GM12878 (cell line): ENCODE results near the gene GARRE1. TPM values are rescaled to one million over a fixed set of nuclear protein-coding genes. Genes with fewer than 3 reads are reported as not detected.

Experiments
- ATAC-seq: fragments of 200-7000 bp; cut with Tn5 transposase; 3 replicates; pipeline ENCODE4 v1.9.1; 2020; ENCODE audit warnings: mild to moderate bottlenecking, moderate library complexity
- BruUV-seq: library from RNA; stranded (reverse); fragments of 400-500 nt; replicated peaks from 2 replicates; lab custom pipeline; 2021; lab: Mats Ljungman, UMichigan
- CTCF ChIA-PET: fragments of 300-600 bp; sonication (Branson Sonifier 250); formaldehyde crosslinking; extraction: SDS; loops from one replicate; lab custom pipeline; 2021; ENCODE audit warnings: inconsistent platforms; lab: Yijun Ruan, JAX
- POLR2A ChIA-PET: fragments of 350-600 bp; formaldehyde crosslinking; extraction: SDS; loops from one replicate; lab custom pipeline; 2021; ENCODE audit warnings: inconsistent platforms; lab: Charles Lee
- RAD21 ChIA-PET: fragments of 300-600 bp; sonication (Branson Sonifier 250); formaldehyde crosslinking; loops from one replicate; lab custom pipeline; 2023; ENCODE audit warnings: antibody characterized with exemption; ENCODE audit not compliant: unreplicated experiment; lab: Charles Lee
- SMC1A ChIA-PET: fragments of 300-600 bp; sonication (Branson Sonifier 250); formaldehyde crosslinking; loops from one replicate; lab custom pipeline; 2023; ENCODE audit not compliant: unreplicated experiment, uncharacterized antibody; lab: Charles Lee
- DNase-seq: peaks from one replicate; pipeline ENCODE4 v3.0.0-alpha.2; 2011; ENCODE audit warnings: low read depth, low spot score
- FAIRE-seq: peaks from 3 replicates; lab custom pipeline; 2011; peaks lifted over from hg19 to GRCh38; lab: Jason Lieb, UNC
- H2AFZ ChIP-seq: 2 replicates; pipeline ENCODE4 v1.6.0; 2011; ENCODE audit warnings: low read depth, low read length, control low read depth; ENCODE audit not compliant: control insufficient read depth
- H3K27ac ChIP-seq: 2 replicates; pipeline ENCODE4 v1.5.1; 2011; ENCODE audit warnings: control low read depth; ENCODE audit not compliant: control insufficient read depth, insufficient read depth
- H3K27me3 ChIP-seq, 2 experiments: replicated peaks in 1 of 2; 2 replicates each; pipeline versions ENCODE4 v1.6.0 to v1.6.1; 2011; ENCODE audit warnings: low read length in 1 of 2; ENCODE audit not compliant: control insufficient read depth in 2 of 2, insufficient read depth in 2 of 2
- H3K36me3 ChIP-seq, 2 experiments: 2 replicates each; pipeline ENCODE4 v1.5.1; 2011; ENCODE audit warnings: low read length in 1 of 2; ENCODE audit not compliant: control insufficient read depth in 2 of 2, insufficient read depth in 2 of 2
- H3K4me1 ChIP-seq: 2 replicates; pipeline ENCODE4 v1.6.1; 2011; ENCODE audit warnings: mild to moderate bottlenecking, low read length, moderate library complexity, mixed read lengths; ENCODE audit not compliant: control insufficient read depth, insufficient read depth
- H3K4me2 ChIP-seq: 2 replicates; pipeline ENCODE4 v1.6.0; 2011; ENCODE audit warnings: control low read depth; ENCODE audit not compliant: control insufficient read depth, insufficient read depth
- H3K4me3 ChIP-seq: fragments of 200-600 bp; sonication (generic); 2 replicates; pipeline ENCODE4 v1.5.1; 2016
- H3K79me2 ChIP-seq: 2 replicates; pipeline ENCODE4 v1.6.0; 2011; ENCODE audit warnings: low read length; ENCODE audit not compliant: control insufficient read depth, insufficient read depth
- H3K9ac ChIP-seq: 2 replicates; pipeline ENCODE4 v1.8.0; 2011; ENCODE audit warnings: low read length, control low read depth, mixed read lengths; ENCODE audit not compliant: control insufficient read depth, insufficient read depth
- H3K9me3 ChIP-seq: replicated peaks from 3 replicates; pipeline ENCODE4 v1.5.1; 2011; ENCODE audit warnings: mild to moderate bottlenecking, low read length; ENCODE audit not compliant: control insufficient read depth, insufficient read depth
- H4K20me1 ChIP-seq: 2 replicates; pipeline ENCODE4 v1.6.0; 2011; ENCODE audit not compliant: control insufficient read depth, insufficient read depth
- BRCA1 ChIP-seq: IDR thresholded peaks from 2 replicates; pipeline ENCODE4 v1.6.1; 2011; ENCODE audit warnings: low read depth, low read length, improper control_type of control experiment
- EZH2 ChIP-seq: IDR thresholded peaks from 2 replicates; pipeline ENCODE4 v1.6.1; 2012; ENCODE audit warnings: low read depth, mild to moderate bottlenecking, control low read depth, inconsistent platforms, low read length, borderline replicate concordance; ENCODE audit not compliant: control insufficient read depth
- GABPA ChIP-seq: IDR thresholded peaks from 2 replicates; pipeline ENCODE4 v1.6.1; 2014; ENCODE audit warnings: antibody characterized with exemption, low read depth, mild to moderate bottlenecking, inconsistent platforms
- GATAD2B ChIP-seq: fragments of 450-650 bp; conservative IDR thresholded peaks from 2 replicates; pipeline ENCODE4 v1.6.1; 2017; ENCODE audit warnings: low read depth, mild to moderate bottlenecking, moderate library complexity
- JUNB ChIP-seq: IDR thresholded peaks from 2 replicates; pipeline ENCODE4 v1.6.1; 2016; ENCODE audit warnings: antibody characterized with exemption, mild to moderate bottlenecking
- PAX5 ChIP-seq: IDR thresholded peaks from 2 replicates; pipeline ENCODE4 v1.6.1; 2011; ENCODE audit warnings: low read depth, low read length, borderline replicate concordance
- RBBP5 ChIP-seq: fragments of 200-600 bp; sonication (generic); conservative IDR thresholded peaks from 2 replicates; pipeline ENCODE4 v1.6.1; 2016
- SPI1 ChIP-seq: IDR thresholded peaks from 2 replicates; pipeline ENCODE4 v1.6.1; 2011; ENCODE audit warnings: low read depth, mild to moderate bottlenecking, low read length, moderate library complexity, borderline replicate concordance; ENCODE audit not compliant: insufficient read depth
- ZNF384 ChIP-seq: IDR thresholded peaks from 2 replicates; pipeline ENCODE4 v1.6.1; 2012; ENCODE audit warnings: low read depth, mild to moderate bottlenecking, low read length, improper control_type of control experiment, borderline replicate concordance
- WGBS: methylation state at CpG from one replicate; pipeline ENCODE4 v1.1.6; 2016; ENCODE audit warnings: low lambda C conversion rate; ENCODE audit not compliant: insufficient replicate concordance, insufficient coverage; ENCODE audit errors: missing lambda C conversion rate; 5-methylcytosine and 5-hydroxymethylcytosine counted together
- in situ Hi-C: fragments of 300-500 bp; cut with MboI; formaldehyde crosslinking; loops from 9 replicates; pipeline ENCODE4 v1.14.3; 2018; ENCODE audit warnings: mixed read lengths
- intact Hi-C: fragments of 100-400 bp; cut with micrococcal nuclease; formaldehyde crosslinking; loops from one replicate; pipeline ENCODE4 v1.14.2; 2022; ENCODE audit not compliant: unreplicated experiment
- polyA plus RNA-seq, 11 experiments: library from polyadenylated mRNA; depleted of rRNA in 4 of 11; unstranded in 6 of 11; stranded (reverse) in 5 of 11; fragments of >200 nt; fragmentation: Nextera tagmentation in 4 of 11; fragmentation: Illumina TruSeq in 1 of 11; extraction: Ambion mirVana in 4 of 11; extraction: Trizol in 1 of 11; gene quantifications; 1 replicate in 1 of 11; 2 replicates in 10 of 11; pipeline versions ENCODE4 v1.2.1 to v1.2.3, GENCODE V29; 2011 to 2016; ENCODE audit warnings: inconsistent platforms in 2 of 11, missing spikeins in 2 of 11, low read depth in 1 of 11
- total RNA-seq, 4 experiments: library from RNA; depleted of rRNA in 3 of 4; stranded (reverse); fragments of >200 nt in 3 of 4; fragmentation: Illumina TruSeq in 1 of 4; extraction: Trizol in 1 of 4; gene quantifications; 2 replicates each; pipeline versions ENCODE4 v1.2.1 to v1.2.3, GENCODE V29; 2013 to 2021
- TF ChIP-seq, protein P1 (sequence below): fragments of 450-650 bp; IDR thresholded peaks from 2 replicates; pipeline ENCODE4 v1.6.1; 2014; ENCODE audit warnings: mild to moderate bottlenecking
- TF ChIP-seq, protein P2 (sequence below): fragments of 450-650 bp; IDR thresholded peaks from 2 replicates; pipeline ENCODE4 v1.6.1; 2016; ENCODE audit warnings: mild to moderate bottlenecking
- TF ChIP-seq, protein P3 (sequence below): IDR thresholded peaks from 2 replicates; pipeline ENCODE4 v1.6.1; 2011; ENCODE audit warnings: borderline replicate concordance, low read depth, mild to moderate bottlenecking, moderate library complexity, low read length; ENCODE audit not compliant: insufficient read depth, poor library complexity, severe bottlenecking

GARRE1 gene
- total and polyA plus RNA-seq, 10 of the 15 experiments (the other 5 are each of a cell fraction or from before 2014, with no cell fraction given) = 1.1 to 9.4 (median 5.1) TPM

DNA sequence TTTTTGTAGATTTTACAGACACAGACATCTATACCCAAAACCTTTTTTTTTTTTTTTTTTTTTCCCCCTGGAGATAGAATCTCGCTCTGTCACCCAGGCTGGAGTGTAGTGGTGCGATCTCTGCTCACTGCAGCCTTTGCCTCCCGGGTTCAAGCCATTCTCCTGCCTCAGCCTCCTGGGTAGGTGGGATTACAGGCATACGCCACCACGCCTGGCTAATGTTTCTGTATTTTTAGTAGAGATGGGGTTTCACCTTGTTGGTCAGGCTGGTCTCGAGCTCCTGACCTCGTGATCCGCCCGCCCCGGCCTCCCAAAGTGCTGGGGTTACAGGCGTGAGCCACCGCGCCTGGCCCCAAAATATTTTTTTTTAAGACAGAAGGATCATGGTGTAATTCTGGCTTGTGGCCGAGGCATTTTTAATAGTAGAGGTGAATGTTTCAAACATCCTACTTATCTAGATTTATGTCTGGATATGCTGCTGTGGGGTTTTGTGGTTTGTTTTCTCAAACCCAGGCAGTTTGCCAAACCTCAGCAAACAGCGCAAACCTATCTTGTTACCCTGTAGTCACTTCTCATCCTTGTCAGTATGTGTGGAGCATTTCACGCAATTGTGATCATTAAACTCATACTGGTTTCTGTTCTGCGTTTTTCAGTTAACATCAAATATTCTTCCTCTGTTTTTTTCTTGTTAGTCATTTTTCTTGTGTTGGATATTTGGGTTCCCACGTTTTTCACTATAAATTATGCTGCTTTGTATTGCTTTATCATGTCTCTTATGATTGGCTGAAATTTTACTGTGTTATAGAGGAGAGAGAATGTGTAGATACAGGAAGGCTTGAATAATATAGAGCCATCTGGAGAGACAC, 36.2 kb upstream of the GARRE1 start (continued):
- TF ChIP-seq, protein P1, sequence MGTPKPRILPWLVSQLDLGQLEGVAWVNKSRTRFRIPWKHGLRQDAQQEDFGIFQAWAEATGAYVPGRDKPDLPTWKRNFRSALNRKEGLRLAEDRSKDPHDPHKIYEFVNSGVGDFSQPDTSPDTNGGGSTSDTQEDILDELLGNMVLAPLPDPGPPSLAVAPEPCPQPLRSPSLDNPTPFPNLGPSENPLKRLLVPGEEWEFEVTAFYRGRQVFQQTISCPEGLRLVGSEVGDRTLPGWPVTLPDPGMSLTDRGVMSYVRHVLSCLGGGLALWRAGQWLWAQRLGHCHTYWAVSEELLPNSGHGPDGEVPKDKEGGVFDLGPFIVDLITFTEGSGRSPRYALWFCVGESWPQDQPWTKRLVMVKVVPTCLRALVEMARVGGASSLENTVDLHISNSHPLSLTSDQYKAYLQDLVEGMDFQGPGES = no peak
- no peak for TF ChIP-seq EZH2
- no peak for TF ChIP-seq RBBP5
- TF ChIP-seq SPI1 = peak; percentile 62; the same call in 1 of the 2 replicates
- 0 out of 2 replicates have a peak, but pooled peaks have one; percentile 29 for TF ChIP-seq PAX5

DNA sequence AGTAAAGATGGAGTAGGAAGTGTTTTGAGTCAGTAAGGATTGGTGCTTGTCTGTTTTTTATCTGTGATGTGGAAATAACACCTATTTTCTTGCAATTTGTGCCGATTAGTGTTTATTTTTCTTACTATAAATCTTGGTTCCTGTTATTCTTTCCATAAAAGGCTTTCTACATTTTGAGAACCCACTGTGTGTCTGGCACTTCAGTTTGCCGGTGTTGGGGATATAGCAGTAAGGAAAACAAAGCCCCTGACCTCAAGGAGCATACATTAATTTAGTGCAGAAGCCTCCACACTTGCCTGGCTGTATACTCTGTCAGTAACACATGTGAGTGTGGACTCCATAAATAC, 35.6 kb upstream of the GARRE1 start:
- ATAC-seq (no peak), FAIRE-seq (no peak), DNase-seq (no peak)
- ChIA-PET SMC1A (interaction anchor here (1.1 to 2.0 kb wide), 5 partner anchors 13 to 50 kb away, joined by 4 to 8 read pairs (median 5); no protein-coding TSS in a partner anchor), RAD21 (interaction anchor here (0.7 to 1.1 kb wide), 3 partner anchors 9 to 118 kb away, joined by 3 to 4 read pairs (median 3); no protein-coding TSS in a partner anchor), CTCF (interaction anchor here (1.0 to 4.4 kb wide), 12 partner anchors 9 to 117 kb away, joined by 3 to 20 read pairs (median 5); no protein-coding TSS in a partner anchor), POLR2A (interaction anchor here (1.6 kb wide), 1 partner anchor 9 kb away, joined by 5 read pairs; no protein-coding TSS in a partner anchor)
- H3K4me2 ChIP-seq = peak overlapping the region; percentile 10; the same call in 1 of the 2 replicates
- no peak overlapping the region for H3K4me3 ChIP-seq
- H3K9me3 ChIP-seq = no peaks in the 10 kb centered on the region
- in situ Hi-C loops (no loop called here), intact Hi-C loops (loop anchor here (5.0 kb wide), 1 partner anchor 46 kb away; the partner anchor contains the start of gene LSM14A)
- no TSS peak for BruUV-seq
- peak overlapping the region; percentile 42; the same call in 1 of the 2 replicates for H3K27ac ChIP-seq
- H3K79me2 ChIP-seq = no peaks in the 10 kb centered on the region; the same call in 1 of the 2 replicates
- no peaks in the 10 kb centered on the region for H3K27me3 ChIP-seq
- peaks cover 10% of the 10 kb centered on the region for H3K4me1 ChIP-seq
- H3K36me3 ChIP-seq = peaks cover 7 to 46% of the 10 kb centered on the region in 2 experiments
- no peak overlapping the region for H2AFZ ChIP-seq
- no peak overlapping the region for H3K9ac ChIP-seq
- H4K20me1 ChIP-seq = no peaks in the 10 kb centered on the region
- WGBS = 60% methylated on average over 2 of the region's 2 CpGs
- TF ChIP-seq BRCA1 = no peak
- TF ChIP-seq, protein P2, sequence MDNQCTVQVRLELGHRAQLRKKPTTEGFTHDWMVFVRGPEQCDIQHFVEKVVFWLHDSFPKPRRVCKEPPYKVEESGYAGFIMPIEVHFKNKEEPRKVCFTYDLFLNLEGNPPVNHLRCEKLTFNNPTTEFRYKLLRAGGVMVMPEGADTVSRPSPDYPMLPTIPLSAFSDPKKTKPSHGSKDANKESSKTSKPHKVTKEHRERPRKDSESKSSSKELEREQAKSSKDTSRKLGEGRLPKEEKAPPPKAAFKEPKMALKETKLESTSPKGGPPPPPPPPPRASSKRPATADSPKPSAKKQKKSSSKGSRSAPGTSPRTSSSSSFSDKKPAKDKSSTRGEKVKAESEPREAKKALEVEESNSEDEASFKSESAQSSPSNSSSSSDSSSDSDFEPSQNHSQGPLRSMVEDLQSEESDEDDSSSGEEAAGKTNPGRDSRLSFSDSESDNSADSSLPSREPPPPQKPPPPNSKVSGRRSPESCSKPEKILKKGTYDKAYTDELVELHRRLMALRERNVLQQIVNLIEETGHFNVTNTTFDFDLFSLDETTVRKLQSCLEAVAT = no peak
- TF ChIP-seq, protein P3, sequence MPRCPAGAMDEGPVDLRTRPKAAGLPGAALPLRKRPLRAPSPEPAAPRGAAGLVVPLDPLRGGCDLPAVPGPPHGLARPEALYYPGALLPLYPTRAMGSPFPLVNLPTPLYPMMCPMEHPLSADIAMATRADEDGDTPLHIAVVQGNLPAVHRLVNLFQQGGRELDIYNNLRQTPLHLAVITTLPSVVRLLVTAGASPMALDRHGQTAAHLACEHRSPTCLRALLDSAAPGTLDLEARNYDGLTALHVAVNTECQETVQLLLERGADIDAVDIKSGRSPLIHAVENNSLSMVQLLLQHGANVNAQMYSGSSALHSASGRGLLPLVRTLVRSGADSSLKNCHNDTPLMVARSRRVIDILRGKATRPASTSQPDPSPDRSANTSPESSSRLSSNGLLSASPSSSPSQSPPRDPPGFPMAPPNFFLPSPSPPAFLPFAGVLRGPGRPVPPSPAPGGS = no peak
- TF ChIP-seq JUNB = no peak
- TF ChIP-seq GATAD2B = no peak
- no peak for TF ChIP-seq ZNF384
- no peak for TF ChIP-seq GABPA
